Right lobe of liver (tissue), 4 donors: ENCODE data around the gene C9.

Source experiments
- CTCF ChIP-seq, 4 donors: fragments of 200-600 bp in 3 of 4; fragments of 450-650 bp in 1 of 4; IDR thresholded peaks; one replicate each; pipeline versions ENCODE4 v1.5.1 to v1.8.0; 2016 to 2022; ENCODE audit warnings: antibody characterized with exemption in 4 of 4, mild to moderate bottlenecking in 2 of 4
- POLR2A ChIP-seq: fragments of 450-650 bp; IDR thresholded peaks from one replicate; pipeline ENCODE4 v1.6.1; 2017; ENCODE audit warnings: antibody characterized with exemption, mild to moderate bottlenecking
- donor health status: DM: no; HTN: no; CAD: no.
- donor health status: DM: no; HTN: no; CAD: no.
- donor health status: DM: no; HTN: yes; CAD: no.

GRCh38 chr5:39302472-39302871 is 61.8 kb downstream of the C9 start:
- TF ChIP-seq CTCF (IDR thresholded peaks at IDR 0.05) (no peak), POLR2A (no peak)
